ENCODE results near the gene IL24. TPM values are rescaled to one million over a fixed set of nuclear protein-coding genes. Genes with fewer than 3 reads are reported as not detected.
A peak's percentile ranks its signal among the peaks of the same experiment; 100 is the strongest.

The IL24 gene
- total RNA-seq, 1 donor from 2014 or later: not detected

GRCh38 chr1:206902702-206903101 is 5.5 kb downstream of the IL24 start:
- peaks cover 69% of the 10 kb centered on the region for H3K4me1 Mint-ChIP-seq
- H3K27me3 Mint-ChIP-seq: no peaks in the 10 kb centered on the region
- no peak overlapping the region for H3K4me3 Mint-ChIP-seq
- ChIA-PET CTCF (interaction anchor here (3.0 kb wide), 1 partner anchor 9 kb away, joined by 8 read pairs; no protein-coding TSS in a partner anchor), POLR2A (interaction anchor here (0.5 to 1.0 kb wide), 2 partner anchors 28 to 121 kb away, joined by 3 to 7 read pairs; no protein-coding TSS in a partner anchor)
- intact Hi-C loops (cut with micrococcal nuclease): no loop called here
- DNase-seq (no peak), ATAC-seq (ENCODE audit: low read depth) (no peak)
- no peak for TF ChIP-seq CTCF (IDR thresholded peaks at IDR 0.05)
- peaks cover 57% of the 10 kb centered on the region for H3K36me3 Mint-ChIP-seq (ENCODE audit: low read depth)
- H3K27ac Mint-ChIP-seq: peak overlapping the region; percentile 32
- H3K9me3 Mint-ChIP-seq: no peaks in the 10 kb centered on the region

- Mint-ChIP-seq H3K36me3 (ENCODE audit: low read depth) (peaks cover 65% of the 10 kb centered on the region), H3K4me1 (peaks cover 78% of the 10 kb centered on the region), H3K9me3 (no peaks in the 10 kb centered on the region), H3K27me3 (no peaks in the 10 kb centered on the region), H3K4me3 (no peak overlapping the region), H3K27ac (peak overlapping the region; percentile 56)
- DNase-seq: no peak
- no peak for TF ChIP-seq CTCF (IDR thresholded peaks at IDR 0.05)
- CTCF ChIA-PET: interaction anchor here (1.3 to 3.9 kb wide), 4 partner anchors 8 to 177 kb away, joined by 3 to 41 read pairs (median 12); no protein-coding TSS in a partner anchor
- POLR2A ChIA-PET: no interaction called here
- intact Hi-C loops (cut with micrococcal nuclease): no loop called here
- ATAC-seq (ENCODE audit: low read depth): no peak
Observed at GRCh38 chr1:206903687-206904086, 6.4 kb downstream of the IL24 start.

GRCh38 chr1:206904423-206905142 is 7.3 kb downstream of the IL24 start:
- CTCF ChIA-PET: interaction anchor here (0.9 to 3.9 kb wide), 12 partner anchors 7 to 271 kb away, joined by 3 to 41 read pairs (median 6); partner anchors contain the start of gene FCMR
- H3K9me3 Mint-ChIP-seq: no peaks in the 10 kb centered on the region

GRCh38 chr1:206905295-206906164 is 8.3 kb downstream of the IL24 start:
- no peaks in the 10 kb centered on the region for H3K9me3 Mint-ChIP-seq
- intact Hi-C loops (cut with micrococcal nuclease): loop anchor here (5.0 kb wide), 1 partner anchor 113 kb away; no protein-coding TSS in a partner anchor
- DNase-seq (no peak), ATAC-seq (ENCODE audit: low read depth) (peak; percentile 93)
- H3K4me1 Mint-ChIP-seq: peaks cover 77% of the 10 kb centered on the region
- peaks cover 75% of the 10 kb centered on the region for H3K36me3 Mint-ChIP-seq (ENCODE audit: low read depth)
- no peaks in the 10 kb centered on the region for H3K27me3 Mint-ChIP-seq
- POLR2A ChIA-PET: interaction anchor here (0.6 to 5.8 kb wide), 12 partner anchors 10 to 241 kb away, joined by 3 to 51 read pairs (median 6); partner anchors contain the start of gene FCMR
- no peak for TF ChIP-seq CTCF (IDR thresholded peaks at IDR 0.05)
- CTCF ChIA-PET: interaction anchor here (0.8 to 3.9 kb wide), 14 partner anchors 11 to 272 kb away, joined by 3 to 41 read pairs (median 4); partner anchors contain the start of genes FCMR and IL20
- H3K4me3 Mint-ChIP-seq: peak overlapping the region; percentile 36
- H3K27ac Mint-ChIP-seq: peak overlapping the region; percentile 89

More at GRCh38 chr1:206904423-206905142, 7.3 kb downstream of the IL24 start:
- no peak overlapping the region for H3K4me3 Mint-ChIP-seq
- intact Hi-C loops (cut with micrococcal nuclease): loop anchor here (5.0 kb wide), 1 partner anchor 112 kb away; no protein-coding TSS in a partner anchor
- H3K27ac Mint-ChIP-seq: peak overlapping the region; percentile 89
- H3K27me3 Mint-ChIP-seq: no peaks in the 10 kb centered on the region
- H3K4me1 Mint-ChIP-seq: peaks cover 78% of the 10 kb centered on the region
- peaks cover 69% of the 10 kb centered on the region for H3K36me3 Mint-ChIP-seq (ENCODE audit: low read depth)
- DNase-seq (no peak), ATAC-seq (ENCODE audit: low read depth) (no peak)
- POLR2A ChIA-PET: interaction anchor here (0.6 to 5.8 kb wide), 8 partner anchors 10 to 241 kb away, joined by 4 to 51 read pairs (median 6); partner anchors contain the start of gene FCMR
- TF ChIP-seq CTCF (IDR thresholded peaks at IDR 0.05): no peak
